SK-MEL-5 (cell line): Measurements from ENCODE around the gene NTM. TPM values are rescaled to one million over a fixed set of nuclear protein-coding genes. Genes with fewer than 3 reads are reported as not detected.

Experiments used
- DNase-seq: peaks from one replicate; pipeline ENCODE4 v3.0.0-alpha.2; 2016; ENCODE audit warnings: low read depth, low spot score
- in situ Hi-C: cut with HindIII; loops from 2 replicates; pipeline ENCODE4 v1.10.0; 2016; ENCODE audit warnings: low sequenced_read_pairs, high pct_unique_total_duplicates, low pct_unique_long_range_greater_than_20kb
- total RNA-seq: library from RNA; depleted of rRNA; stranded (reverse); fragments of >200 nt; shearing (Covaris generic); gene quantifications from 2 replicates; pipeline ENCODE4 v1.2.3, GENCODE V29; 2014

Gene NTM
- total RNA-seq, 1 experiment from 2014 or later = 0.95 TPM

DNA sequence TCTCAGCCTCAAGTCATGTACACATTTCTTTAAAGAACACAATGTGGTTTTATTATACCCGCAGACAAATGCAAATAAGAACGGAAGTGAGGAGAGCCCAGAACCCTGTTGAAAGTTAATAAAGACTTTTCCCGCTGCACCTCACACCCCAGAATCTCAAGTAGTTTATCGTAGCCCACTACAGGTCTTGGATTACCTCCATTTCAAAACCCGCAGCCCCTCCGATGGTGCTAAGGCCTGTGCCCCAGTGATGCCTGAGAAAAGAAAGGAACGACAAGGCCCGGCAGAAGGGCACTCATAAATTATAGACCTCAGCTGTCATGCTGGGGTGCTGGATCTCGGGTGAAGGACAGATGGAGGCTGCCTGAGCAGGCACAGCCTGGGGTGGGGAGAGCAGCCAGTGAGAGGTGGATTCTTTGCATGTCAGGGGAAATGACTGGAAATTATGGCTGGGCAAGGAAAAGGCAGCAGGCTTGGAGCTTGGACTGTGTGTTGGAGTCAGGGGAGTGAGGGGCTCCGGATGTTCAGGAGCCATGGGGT is 354.1 kb downstream of the NTM start:
- no peak for DNase-seq
- in situ Hi-C loops = no loop called here

DNA sequence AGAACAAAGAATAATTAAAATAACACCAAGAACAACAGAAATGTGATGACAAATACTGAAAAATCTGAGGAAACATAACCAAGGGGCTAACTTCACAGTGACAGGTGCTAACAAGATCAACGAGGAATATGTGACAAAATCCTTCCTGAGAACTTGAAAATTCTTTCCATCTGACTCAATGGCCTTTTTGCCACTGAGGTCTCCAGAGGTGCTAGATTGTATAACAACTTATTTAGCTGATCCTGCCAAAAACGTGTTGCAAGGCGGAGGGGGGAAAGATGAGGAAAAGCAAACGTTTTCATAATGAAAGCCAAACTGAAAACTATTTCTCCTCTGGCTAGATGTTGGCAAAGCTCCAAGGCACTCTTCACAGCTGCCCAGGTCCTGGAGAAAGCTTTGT is 364.5 kb downstream of the NTM start:
- in situ Hi-C loops = no loop called here

DNA sequence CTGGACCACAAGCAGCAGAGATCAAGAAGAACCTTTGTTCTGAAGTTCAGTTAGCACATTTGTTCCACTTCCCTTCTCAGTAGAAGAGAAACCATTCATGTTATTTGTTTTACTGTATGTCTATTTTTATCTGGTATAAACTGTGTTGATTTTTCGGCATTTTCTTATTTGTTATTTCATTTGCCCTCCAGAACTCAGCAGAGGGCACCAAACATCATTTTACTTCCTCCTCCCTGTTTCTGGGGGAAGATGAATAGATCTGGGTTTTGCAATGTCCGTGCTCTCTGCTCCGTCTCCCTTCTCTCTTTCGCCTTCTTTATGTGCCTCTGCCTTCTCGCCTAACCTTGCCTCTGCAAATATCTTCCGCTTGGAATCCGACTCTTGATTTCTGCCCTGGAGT is 366.9 kb downstream of the NTM start:
- no peak for DNase-seq
- in situ Hi-C loops = no loop called here

More for the DNA sequence above, 364.5 kb downstream of the NTM start:
- no peak for DNase-seq

DNA sequence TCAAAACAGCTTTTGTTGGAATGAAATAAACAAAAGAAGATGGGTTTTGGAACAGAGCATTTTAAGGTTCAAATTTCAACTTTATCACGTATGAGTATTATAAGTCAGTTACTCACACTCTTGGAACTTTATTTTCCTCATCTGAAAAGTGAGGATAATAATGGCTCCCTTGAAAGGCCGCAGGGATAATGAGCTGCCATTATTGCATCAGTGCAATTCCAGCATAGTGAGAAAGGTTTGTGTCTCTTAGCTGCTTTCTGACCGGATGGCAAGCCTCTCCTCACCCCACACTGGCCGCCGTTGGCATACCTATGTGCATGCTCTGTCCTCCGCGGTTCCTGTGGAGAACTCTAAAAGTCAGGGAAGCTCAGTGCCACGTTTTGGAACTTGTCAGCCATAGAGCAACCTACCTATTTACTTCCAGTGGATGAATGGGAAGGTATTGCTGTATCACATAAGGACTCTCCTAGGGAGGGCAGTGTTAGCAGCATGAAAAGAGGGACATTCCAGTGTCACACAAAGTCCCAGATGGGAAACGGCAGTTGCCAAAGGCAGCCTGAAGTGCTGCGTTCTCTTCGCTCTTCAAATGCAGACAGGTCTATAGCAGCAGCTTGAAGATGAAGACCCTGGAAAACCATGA is 368.9 kb downstream of the NTM start:
- DNase-seq = no peak
- in situ Hi-C loops = no loop called here

DNA sequence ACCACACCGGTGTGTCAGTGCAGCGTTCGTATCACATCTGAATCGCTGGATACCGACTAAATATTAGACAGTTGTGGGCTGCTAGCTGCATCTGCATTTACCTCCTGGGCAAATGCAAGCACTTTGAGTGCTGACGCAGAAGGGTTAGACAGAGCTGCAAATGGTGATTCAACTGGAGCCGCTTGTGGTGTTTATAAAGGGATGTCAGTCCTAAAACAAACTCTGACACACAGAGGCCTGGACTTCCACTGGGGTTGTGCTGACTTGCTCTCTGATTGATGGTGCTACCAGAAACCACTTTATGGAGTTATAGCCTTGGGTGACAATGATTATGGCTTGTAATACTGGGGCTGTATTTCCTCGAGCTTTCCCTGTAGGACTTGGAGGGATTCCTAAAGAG is 374.4 kb downstream of the NTM start:
- in situ Hi-C loops = no loop called here

DNA sequence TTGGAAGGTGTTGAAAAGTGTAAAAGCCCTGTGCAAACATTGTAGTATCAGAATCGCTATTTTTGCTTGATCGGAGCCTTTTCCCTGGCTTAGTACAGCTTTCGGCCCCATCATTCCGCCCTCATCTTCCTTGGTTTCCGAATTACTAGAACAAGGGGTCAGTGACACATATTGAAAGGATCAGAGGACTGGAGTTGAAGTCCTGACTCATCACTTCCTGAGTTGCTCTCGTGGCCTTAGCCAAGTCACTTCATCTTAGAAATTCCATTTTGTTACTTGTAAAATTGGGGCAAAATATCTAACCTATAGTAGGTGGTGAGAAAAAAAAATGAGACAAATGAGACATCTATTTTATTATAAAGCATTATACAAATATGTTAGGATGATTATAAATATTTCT is 375.0 kb downstream of the NTM start:
- DNase-seq = no peak
- in situ Hi-C loops = no loop called here

More for the DNA sequence above, 374.4 kb downstream of the NTM start:
- no peak for DNase-seq

DNA sequence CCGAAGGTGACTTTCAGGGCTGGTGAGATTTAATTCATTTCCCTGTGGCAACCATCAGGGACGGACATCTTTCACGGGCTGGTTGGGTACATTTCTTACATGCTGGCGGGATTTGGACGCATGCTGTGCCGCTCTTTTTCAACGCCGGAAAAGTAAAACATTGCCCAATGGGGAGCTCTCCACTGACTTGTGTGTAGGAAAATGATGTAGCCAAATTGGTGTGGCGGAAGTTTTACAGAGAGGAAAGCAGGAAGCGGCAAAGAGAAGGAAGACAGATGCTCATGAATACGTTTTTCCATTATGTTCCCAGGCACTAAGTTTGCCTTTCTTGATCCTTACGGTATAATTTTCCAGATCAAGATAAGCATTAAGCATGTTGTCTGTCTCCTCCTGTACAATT is 375.8 kb downstream of the NTM start:
- DNase-seq = no peak
- in situ Hi-C loops = no loop called here

DNA sequence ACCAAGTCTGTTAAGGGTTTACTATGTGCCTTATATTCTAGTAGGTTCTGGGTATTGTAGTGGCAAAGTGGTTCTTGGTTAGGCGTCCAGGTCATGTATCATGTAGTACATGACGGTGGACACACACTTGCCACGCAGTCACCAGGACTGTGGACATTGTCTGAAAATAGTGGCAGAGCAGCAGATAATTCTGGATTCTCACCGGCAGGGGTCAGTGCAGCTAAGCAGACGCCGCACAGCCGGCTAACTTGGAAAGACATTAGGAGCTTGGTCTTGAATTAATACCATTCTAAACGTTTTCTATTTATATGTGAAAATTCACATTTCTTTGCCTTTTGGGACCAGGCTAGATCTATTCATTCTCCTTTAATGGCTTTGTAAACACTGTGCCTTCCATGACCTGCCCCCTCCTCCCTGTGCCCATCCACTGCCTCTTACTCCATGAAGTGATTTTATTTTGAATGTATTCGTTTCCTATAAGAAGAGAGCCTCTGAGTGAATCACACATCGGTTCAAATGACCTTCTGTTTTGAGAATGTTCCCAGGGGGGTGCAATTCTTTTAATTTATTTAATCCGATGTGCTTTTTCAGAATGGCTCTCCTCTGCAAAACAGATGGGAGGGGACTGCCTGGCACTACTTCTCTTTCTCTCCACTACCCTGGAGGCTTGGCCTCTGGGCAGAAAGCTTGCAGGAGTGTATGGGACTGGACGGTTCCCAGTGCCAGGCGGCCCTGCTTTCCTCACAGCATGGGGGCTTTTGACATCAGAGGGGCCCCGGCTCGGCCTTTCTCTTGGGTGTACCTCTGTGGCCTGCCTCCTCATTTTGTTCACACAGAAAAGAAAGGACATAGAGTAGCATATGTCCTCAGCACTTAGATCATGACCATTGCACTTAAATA is 378.0 kb downstream of the NTM start:
- DNase-seq = peak; percentile 66
- in situ Hi-C loops = no loop called here

DNA sequence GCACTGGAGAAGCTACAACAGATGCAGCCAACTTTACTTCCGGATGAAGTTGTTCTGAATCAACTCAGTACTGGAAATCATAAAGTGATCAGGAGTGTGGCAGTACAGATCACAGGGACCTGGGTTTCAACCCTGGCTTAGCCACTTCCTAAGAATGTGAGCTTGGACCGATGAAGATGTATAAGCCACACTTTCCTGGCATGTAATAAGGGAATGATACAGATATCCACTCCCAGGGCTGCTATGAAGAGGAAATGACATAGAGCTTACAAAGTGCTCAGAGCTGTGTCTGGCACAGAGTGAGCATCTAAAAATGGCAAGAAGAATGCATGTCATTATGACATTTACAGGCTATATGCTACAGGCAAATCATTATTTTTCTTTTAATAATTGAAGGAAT is 378.7 kb downstream of the NTM start:
- DNase-seq = no peak
- in situ Hi-C loops = no loop called here

DNA sequence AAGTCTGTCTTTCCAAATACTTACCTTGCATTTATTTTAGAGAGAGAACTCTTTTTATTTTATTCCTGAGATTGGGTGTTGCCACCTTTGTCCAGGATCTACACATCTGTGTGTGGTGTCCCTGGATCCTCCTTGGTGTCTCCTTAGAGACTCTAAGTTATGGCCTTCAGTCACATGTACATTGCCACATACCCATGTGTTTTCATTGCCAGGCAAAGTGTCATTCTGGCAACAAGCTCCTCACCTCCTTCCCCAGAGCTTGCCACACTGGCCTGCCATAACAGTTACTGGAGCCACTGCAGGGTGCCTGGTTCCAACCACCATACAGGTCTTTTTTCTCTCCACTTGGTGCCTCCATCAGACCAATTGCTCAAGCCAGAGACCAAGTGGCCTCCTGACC is 379.7 kb downstream of the NTM start:
- no peak for DNase-seq
- in situ Hi-C loops = no loop called here

DNA sequence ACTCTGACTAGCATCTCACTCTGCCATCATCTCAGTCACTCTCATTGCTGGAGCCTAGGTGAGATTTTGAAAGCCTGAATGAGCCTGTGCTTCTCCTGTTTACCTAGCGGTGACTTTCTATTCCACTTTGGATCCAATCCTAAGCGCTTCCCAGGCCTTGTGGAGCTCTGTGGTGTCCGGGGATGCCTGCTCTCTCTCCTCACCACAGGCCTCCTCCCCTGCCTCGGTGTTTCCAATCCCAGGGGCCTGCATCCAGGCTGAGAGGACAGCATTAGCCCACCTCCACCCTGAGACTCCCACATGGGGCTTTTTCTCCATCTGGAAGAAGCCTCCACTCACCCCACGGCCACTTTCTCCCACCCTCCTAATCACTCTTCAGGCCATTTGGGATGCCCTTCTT is 380.3 kb downstream of the NTM start:
- no peak for DNase-seq
- in situ Hi-C loops = no loop called here

DNA sequence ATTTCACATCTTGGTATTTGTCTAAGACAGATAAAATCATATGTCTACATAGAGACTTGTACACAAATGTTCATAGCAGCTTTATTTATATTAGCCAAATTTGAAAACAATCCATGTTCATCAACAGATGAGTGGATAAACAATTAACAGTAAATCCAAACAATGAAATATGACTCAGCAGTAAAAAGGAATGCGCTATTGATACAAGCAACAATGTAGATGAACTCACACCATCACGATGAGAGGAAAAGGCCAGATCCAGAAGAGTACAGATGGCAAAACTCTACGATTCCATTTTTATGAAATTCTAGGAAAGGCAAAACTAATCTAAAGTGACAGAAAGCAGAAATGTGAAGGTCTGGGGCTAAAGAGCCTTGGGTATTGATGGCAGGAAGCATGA is 384.3 kb downstream of the NTM start:
- no peak for DNase-seq
- in situ Hi-C loops = no loop called here

DNA sequence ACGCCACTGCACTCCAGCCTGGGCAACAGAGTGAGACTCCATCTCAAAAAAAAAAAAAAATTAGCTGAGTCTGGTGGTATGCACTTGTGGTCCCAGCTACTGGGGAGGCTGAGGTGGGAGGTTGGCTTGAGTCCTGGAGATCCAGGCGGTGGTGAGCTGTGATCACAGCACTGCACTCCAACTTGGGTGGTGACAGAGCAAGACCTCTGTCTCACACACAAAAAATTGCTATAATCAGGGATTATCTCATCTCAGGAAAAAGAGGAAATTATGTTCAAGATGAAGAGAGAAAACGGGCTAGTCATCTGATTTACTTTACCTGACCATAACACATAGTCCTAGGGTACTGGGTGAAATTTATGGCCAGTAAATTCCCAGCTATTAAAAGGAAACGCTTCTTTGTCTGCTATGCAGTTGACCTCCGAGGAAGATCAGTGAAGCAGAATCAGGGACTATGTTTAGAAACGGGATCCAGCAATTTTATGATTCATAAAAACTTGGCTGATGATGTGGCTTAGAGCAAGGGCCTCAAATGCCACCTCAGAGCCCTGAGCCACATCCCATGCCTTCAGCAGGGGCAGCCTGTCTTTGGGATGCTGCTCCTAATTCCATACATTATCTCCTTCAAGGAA is 386.2 kb downstream of the NTM start:
- no peak for DNase-seq
- in situ Hi-C loops = no loop called here

DNA sequence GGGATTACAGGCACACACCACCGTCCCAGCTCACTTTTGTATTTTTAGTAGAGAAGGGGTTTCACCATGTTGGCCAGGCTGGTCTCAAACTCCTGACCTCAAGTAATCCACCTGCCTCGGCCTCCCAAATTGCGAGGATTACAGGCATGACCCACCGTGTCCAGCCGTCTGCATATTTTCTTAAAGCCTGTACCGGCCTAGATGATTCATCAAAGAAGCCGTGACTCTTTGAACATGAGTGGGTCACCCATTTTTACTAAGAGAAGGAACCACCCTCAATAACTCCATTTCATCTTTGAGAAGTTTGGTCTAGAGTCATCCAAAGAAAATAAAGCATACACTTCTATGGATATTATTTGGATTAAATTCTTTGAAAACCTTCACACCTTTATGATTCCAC is 388.3 kb downstream of the NTM start:
- no peak for DNase-seq
- in situ Hi-C loops = no loop called here

DNA sequence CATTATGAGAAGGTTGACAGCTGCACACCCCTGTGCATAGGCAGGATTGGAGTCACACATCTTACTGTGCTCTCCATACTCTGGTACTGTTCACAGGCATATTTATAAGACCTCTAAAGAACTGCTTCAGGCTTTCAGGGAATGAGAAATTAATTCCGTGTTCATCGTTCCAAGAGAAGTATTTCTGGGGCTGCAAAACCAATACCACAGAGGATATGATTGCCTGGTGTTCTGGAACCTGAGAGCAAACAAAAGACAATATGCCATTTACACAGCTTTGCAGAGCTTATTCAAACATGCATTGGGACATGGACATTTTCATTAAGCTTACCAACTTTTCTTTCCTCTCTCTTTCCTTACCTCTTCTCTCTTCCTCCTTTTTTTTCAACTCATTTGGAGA is 388.7 kb downstream of the NTM start:
- in situ Hi-C loops = no loop called here
- peak; percentile 14 for DNase-seq

DNA sequence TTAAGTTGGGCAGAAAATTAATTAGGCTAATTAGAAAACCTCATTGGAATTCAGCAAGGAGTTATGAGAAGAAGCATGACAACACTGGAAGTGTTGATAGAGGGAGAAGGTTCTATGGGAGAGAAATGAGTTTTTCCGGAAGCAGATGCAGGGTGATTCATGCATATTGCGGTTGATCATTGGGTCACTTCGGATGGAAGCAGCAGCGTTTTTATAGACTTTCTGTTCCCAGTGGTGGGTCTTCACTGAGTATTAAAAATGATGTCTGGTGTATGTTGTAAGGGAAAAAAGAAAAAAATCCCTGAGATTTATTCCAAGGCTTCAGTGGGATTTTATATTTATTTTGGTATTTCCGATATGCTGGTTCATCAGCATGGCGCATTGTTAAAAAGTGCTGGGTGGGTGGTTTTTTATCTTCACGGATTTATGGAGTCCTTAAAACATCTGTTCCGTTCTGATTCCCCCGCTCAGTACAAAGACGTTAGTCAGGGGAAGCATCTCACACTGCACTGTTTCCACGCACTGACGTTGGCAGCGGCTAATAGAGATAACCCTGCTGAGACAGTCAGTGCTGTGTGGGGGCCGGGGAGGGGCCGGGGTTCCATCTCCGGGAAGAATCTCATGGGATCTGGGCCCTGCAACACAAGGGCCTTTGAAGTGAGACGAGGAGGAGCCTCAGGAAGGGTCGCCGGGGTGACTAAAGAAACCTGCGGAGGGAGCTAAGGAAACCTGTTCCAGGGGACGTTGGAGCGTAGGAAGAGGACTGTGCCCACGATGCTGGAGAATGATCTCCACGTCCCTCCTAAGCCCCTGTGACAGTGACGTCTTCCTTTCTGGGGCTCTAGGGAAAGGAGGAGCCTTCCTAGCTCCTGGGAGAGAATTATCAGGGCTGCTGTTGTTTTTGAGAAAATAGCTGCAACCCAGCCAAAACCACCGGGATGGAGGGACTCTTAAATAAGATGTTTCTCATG is 390.0 kb downstream of the NTM start:
- DNase-seq = peak; percentile 96
- in situ Hi-C loops = no loop called here

DNA sequence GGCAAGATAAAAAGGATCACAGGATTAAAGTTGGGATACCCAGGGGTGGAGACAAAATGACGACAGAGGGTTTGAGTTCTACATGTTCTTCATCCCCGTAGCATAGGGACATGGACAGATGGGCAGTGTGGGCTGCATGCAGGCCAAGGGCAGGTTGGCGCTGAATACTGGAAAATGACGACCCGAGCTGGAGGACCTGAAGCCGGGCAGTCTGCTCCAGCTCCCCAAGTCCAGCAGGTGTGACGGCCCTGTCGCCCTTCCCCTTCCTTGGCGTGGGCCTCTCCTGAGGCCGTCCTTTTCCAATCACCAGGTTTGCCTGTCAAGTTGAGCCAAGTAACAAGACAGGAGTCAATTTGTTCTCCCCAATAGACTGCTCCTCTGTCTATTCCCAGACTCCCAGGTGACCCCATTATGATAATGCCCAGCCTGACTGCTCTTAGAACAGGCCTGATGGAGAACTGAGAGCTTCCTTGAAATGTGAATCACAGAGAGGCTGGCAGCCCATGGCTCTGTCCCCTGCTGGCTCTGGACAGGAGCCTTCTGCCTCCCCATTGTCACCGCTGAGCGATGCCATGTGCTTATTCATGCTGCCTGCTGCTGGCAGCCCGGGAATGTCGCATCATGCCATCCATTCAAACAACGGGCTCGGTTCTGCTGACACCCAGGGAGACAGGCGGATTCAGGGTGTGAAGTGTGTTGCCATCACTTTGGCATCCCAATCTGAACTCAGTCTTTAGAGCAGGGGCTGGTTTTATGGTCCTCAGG is 392.1 kb downstream of the NTM start:
- in situ Hi-C loops = no loop called here
- DNase-seq = no peak
